Measurements from ENCODE around the gene TRAPPC12.

The TRAPPC12 gene

GRCh38 chr2:3468296-3468988 lies 88.9 kb downstream of the TRAPPC12 start:
- no peak for TF ChIP-seq EZH2 (IDR thresholded peaks at IDR 0.05; ENCODE audit: borderline replicate concordance, low read depth, low read length, severe bottlenecking)
- TF ChIP-seq, protein P1, sequence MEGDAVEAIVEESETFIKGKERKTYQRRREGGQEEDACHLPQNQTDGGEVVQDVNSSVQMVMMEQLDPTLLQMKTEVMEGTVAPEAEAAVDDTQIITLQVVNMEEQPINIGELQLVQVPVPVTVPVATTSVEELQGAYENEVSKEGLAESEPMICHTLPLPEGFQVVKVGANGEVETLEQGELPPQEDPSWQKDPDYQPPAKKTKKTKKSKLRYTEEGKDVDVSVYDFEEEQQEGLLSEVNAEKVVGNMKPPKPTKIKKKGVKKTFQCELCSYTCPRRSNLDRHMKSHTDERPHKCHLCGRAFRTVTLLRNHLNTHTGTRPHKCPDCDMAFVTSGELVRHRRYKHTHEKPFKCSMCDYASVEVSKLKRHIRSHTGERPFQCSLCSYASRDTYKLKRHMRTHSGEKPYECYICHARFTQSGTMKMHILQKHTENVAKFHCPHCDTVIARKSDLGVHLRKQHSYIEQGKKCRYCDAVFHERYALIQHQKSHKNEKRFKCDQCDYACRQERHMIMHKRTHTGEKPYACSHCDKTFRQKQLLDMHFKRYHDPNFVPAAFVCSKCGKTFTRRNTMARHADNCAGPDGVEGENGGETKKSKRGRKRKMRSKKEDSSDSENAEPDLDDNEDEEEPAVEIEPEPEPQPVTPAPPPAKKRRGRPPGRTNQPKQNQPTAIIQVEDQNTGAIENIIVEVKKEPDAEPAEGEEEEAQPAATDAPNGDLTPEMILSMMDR (IDR thresholded peaks at IDR 0.05; ENCODE audit: borderline replicate concordance, extremely low read depth, low read length, poor library complexity, severe bottlenecking) = no peak
- Histone ChIP-seq H4K20me1 (ENCODE audit: insufficient read depth, low read length) (no peaks in the 10 kb centered on the region), H3K4me3 (ENCODE audit: low read depth in 1 of 2, low read length in 2 of 2) (no peak overlapping the region), H3K27ac (ENCODE audit: low read length) (no peak overlapping the region), H3K36me3 (ENCODE audit: insufficient read depth, low read length) (peaks cover 80% of the 10 kb centered on the region), H3K9ac (ENCODE audit: low read depth, low read length) (no peak overlapping the region), H3K9me3 (ENCODE audit: insufficient read depth, low read length, severe bottlenecking) (no peaks in the 10 kb centered on the region), H2AFZ (ENCODE audit: low read depth, low read length) (no peak overlapping the region), H3K4me2 (ENCODE audit: insufficient read depth, low read length) (no peak overlapping the region), H3K27me3 (ENCODE audit: insufficient read depth, low read length, poor library complexity) (no peaks in the 10 kb centered on the region), H3K4me1 (ENCODE audit: insufficient read depth, low read length) (no peaks in the 10 kb centered on the region), H3K79me2 (ENCODE audit: insufficient read depth, low read length) (no peaks in the 10 kb centered on the region)
- DNase-seq (no peak), ATAC-seq (ENCODE audit: insufficient read depth, low read depth) (no peak)

DNA sequence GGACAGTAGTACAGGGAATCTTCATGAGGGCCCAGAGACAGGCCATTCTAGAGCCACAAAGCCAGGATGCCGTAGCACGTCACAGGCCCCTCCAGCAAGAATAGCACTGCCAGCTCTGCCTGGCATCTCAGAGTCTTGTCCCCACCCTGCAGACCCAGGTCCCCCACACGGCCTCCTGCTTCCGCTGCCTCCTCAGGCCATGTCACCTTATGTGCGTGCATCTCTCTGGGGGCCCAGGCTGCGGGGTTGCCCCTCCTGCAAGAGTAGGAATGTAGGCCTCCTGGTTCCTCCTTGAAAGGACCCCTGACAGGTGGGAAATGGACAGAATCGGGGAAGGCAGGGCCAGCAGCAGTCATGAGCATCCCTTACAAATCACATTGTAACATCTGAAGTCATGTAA lies 90.0 kb downstream of the TRAPPC12 start:
- no peak for TF ChIP-seq EZH2 (IDR thresholded peaks at IDR 0.05; ENCODE audit: borderline replicate concordance, low read depth, low read length, severe bottlenecking)
- TF ChIP-seq, protein P1 (IDR thresholded peaks at IDR 0.05; ENCODE audit: borderline replicate concordance, extremely low read depth, low read length, poor library complexity, severe bottlenecking) = no peak
- no peak for DNase-seq
- H3K9me3 ChIP-seq (ENCODE audit: insufficient read depth, low read length, severe bottlenecking) = no peaks in the 10 kb centered on the region
- no peaks in the 10 kb centered on the region for H3K27me3 ChIP-seq (ENCODE audit: insufficient read depth, low read length, poor library complexity)
- no peak overlapping the region for H2AFZ ChIP-seq (ENCODE audit: low read depth, low read length)
- H4K20me1 ChIP-seq (ENCODE audit: insufficient read depth, low read length) = no peaks in the 10 kb centered on the region
- no peaks in the 10 kb centered on the region for H3K79me2 ChIP-seq (ENCODE audit: insufficient read depth, low read length)
- ATAC-seq (ENCODE audit: insufficient read depth, low read depth) = no peak
- no peak overlapping the region for H3K4me3 ChIP-seq (ENCODE audit: low read depth in 1 of 2, low read length in 2 of 2)
- no peak overlapping the region for H3K27ac ChIP-seq (ENCODE audit: low read length)
- H3K36me3 ChIP-seq (ENCODE audit: insufficient read depth, low read length) = peaks cover 77% of the 10 kb centered on the region
- H3K4me2 ChIP-seq (ENCODE audit: insufficient read depth, low read length) = no peak overlapping the region
- no peak overlapping the region for H3K9ac ChIP-seq (ENCODE audit: low read depth, low read length)
- H3K4me1 ChIP-seq (ENCODE audit: insufficient read depth, low read length) = no peaks in the 10 kb centered on the region

GRCh38 chr2:3470166-3470651 lies 90.7 kb downstream of the TRAPPC12 start:
- H3K4me2 ChIP-seq (ENCODE audit: insufficient read depth, low read length) = no peak overlapping the region

More at GRCh38 chr2:3470166-3470651, 90.7 kb downstream of the TRAPPC12 start:
- Histone ChIP-seq H3K79me2 (ENCODE audit: insufficient read depth, low read length) (no peaks in the 10 kb centered on the region), H3K27me3 (ENCODE audit: insufficient read depth, low read length, poor library complexity) (no peaks in the 10 kb centered on the region), H3K4me3 (ENCODE audit: low read depth in 1 of 2, low read length in 2 of 2) (no peak overlapping the region), H2AFZ (ENCODE audit: low read depth, low read length) (no peak overlapping the region), H4K20me1 (ENCODE audit: insufficient read depth, low read length) (no peaks in the 10 kb centered on the region), H3K9ac (ENCODE audit: low read depth, low read length) (no peak overlapping the region), H3K36me3 (ENCODE audit: insufficient read depth, low read length) (peaks cover 75% of the 10 kb centered on the region), H3K4me1 (ENCODE audit: insufficient read depth, low read length) (no peaks in the 10 kb centered on the region), H3K9me3 (ENCODE audit: insufficient read depth, low read length, severe bottlenecking) (no peaks in the 10 kb centered on the region), H3K27ac (ENCODE audit: low read length) (no peak overlapping the region)
- ATAC-seq (ENCODE audit: insufficient read depth, low read depth) = no peak
- no peak for DNase-seq
- no peak for TF ChIP-seq EZH2 (IDR thresholded peaks at IDR 0.05; ENCODE audit: borderline replicate concordance, low read depth, low read length, severe bottlenecking)
- TF ChIP-seq, protein P1 (IDR thresholded peaks at IDR 0.05; ENCODE audit: borderline replicate concordance, extremely low read depth, low read length, poor library complexity, severe bottlenecking) = no peak

Data from DND-41 (cell line).